Skin epidermis (tissue), 12 donors: ENCODE data around the gene RPL13A.
A peak's percentile ranks its signal among the peaks of the same experiment; 100 is the strongest.
"Not testable (repeated sequence)": the region's sequence is repeated elsewhere in the genome, so short reads cannot be mapped to it uniquely, and the experiment has no call there.

Experiments
- H3K27ac ChIP-seq, 21 experiments: fragments of 200-600 bp; sonication (generic) in 11 of 21; one replicate each; pipeline ENCODE4 v1.5.0; 2020; ENCODE audit warnings: mild to moderate bottlenecking in 3 of 21, inconsistent platforms in 2 of 21, moderate library complexity in 2 of 21
- H3K4me3 ChIP-seq, 7 experiments: fragments of 200-600 bp; sonication (generic) in 2 of 7; one replicate each; pipeline ENCODE4 v1.5.0; 2020; ENCODE audit warnings: inconsistent platforms in 2 of 7, mild to moderate bottlenecking in 2 of 7, moderate library complexity in 1 of 7

Gene RPL13A

GRCh38 chr19:49487277-49488045 is at the start of gene RPL13A:
TSS of gene RPL13A (plus strand) at chr19:49487608. CDS start at chr19:49487630, 22 bp downstream.
- H3K27ac ChIP-seq = peak within 1 kb of the TSS; percentile 57 to 97 (median 93)
- H3K4me3 ChIP-seq = peak within 1 kb of the TSS; percentile 59 to 98 (median 92)

GRCh38 chr19:49438261-49438660 is 49.1 kb upstream of the RPL13A start:
- H3K27ac ChIP-seq = no peak overlapping the region
- no peak overlapping the region for H3K4me3 ChIP-seq

- Histone ChIP-seq H3K4me3 (no peak overlapping the region), H3K27ac (no peak overlapping the region)
Measured at GRCh38 chr19:49439836-49440235, 47.6 kb upstream of the RPL13A start.

- Histone ChIP-seq H3K27ac (peak overlapping the region in 1 of 21 experiments; percentile 16), H3K4me3 (peak overlapping the region in 3 of 7 experiments; percentile 13 to 37 (median 25))
Measured at GRCh38 chr19:49440439-49441209, 46.8 kb upstream of the RPL13A start.

- peak within 1 kb of the TSS in 5 of 7 experiments; percentile 51 to 75 (median 63) for H3K4me3 ChIP-seq
- peak within 1 kb of the TSS in 5 of 21 experiments; percentile 10 to 83 (median 48) for H3K27ac ChIP-seq
Measured at GRCh38 chr19:49441210-49441959, 46.0 kb upstream of the RPL13A start, which contains the start of gene SLC17A7. TSS of gene SLC17A7 (minus strand) at chr19:49441527. CDS start at chr19:49441379, 148 bp downstream.

GRCh38 chr19:49441960-49442350 is 45.5 kb upstream of the RPL13A start:
- peak overlapping the region in 3 of 7 experiments; percentile 51 to 75 (median 63) for H3K4me3 ChIP-seq
- peak overlapping the region in 2 of 21 experiments; percentile 10 to 37 for H3K27ac ChIP-seq

GRCh38 chr19:49442354-49442753 is 45.1 kb upstream of the RPL13A start:
- Histone ChIP-seq H3K27ac (peak overlapping the region in 9 of 21 experiments; percentile 10 to 83 (median 48)), H3K4me3 (peak overlapping the region; percentile 51 to 75 (median 63))

- peak overlapping the region in 20 of 21 experiments; percentile 58 to 85 (median 79) for H3K27ac ChIP-seq
- H3K4me3 ChIP-seq = peak overlapping the region; percentile 51 to 75 (median 63)
Measured at GRCh38 chr19:49442771-49443365, 44.5 kb upstream of the RPL13A start.

- Histone ChIP-seq H3K27ac (peak overlapping the region in 20 of 21 experiments; percentile 58 to 85 (median 79)), H3K4me3 (peak overlapping the region; percentile 51 to 75 (median 63))
Measured at GRCh38 chr19:49443366-49444099, 43.9 kb upstream of the RPL13A start.

GRCh38 chr19:49444100-49444700 is 43.2 kb upstream of the RPL13A start:
- H3K27ac ChIP-seq = peak overlapping the region in 2 of 21 experiments; percentile 79 to 80

GRCh38 chr19:49445997-49446396 is 41.4 kb upstream of the RPL13A start:
- Histone ChIP-seq H3K4me3 (no peak overlapping the region), H3K27ac (no peak overlapping the region)

More at GRCh38 chr19:49444100-49444700, 43.2 kb upstream of the RPL13A start:
- not testable (repeated sequence) for H3K4me3 ChIP-seq

- peak overlapping the region in 3 of 21 experiments; percentile 11 to 41 (median 28) for H3K27ac ChIP-seq
- no peak overlapping the region for H3K4me3 ChIP-seq
Measured at GRCh38 chr19:49447485-49448431, 39.6 kb upstream of the RPL13A start.

- H3K27ac ChIP-seq = peak overlapping the region in 1 of 21 experiments; percentile 28
Measured at GRCh38 chr19:49448432-49448786, 39.0 kb upstream of the RPL13A start.

GRCh38 chr19:49450405-49450804 is 37.0 kb upstream of the RPL13A start:
- Histone ChIP-seq H3K27ac (peak overlapping the region in 2 of 21 experiments; percentile 81 to 83), H3K4me3 (peak overlapping the region in 2 of 7 experiments; percentile 68 to 89)

More at GRCh38 chr19:49448432-49448786, 39.0 kb upstream of the RPL13A start:
- H3K4me3 ChIP-seq = no peak overlapping the region

- H3K27ac ChIP-seq = peak within 1 kb of the TSS in 20 of 21 experiments; percentile 80 to 98 (median 95)
- peak within 1 kb of the TSS; percentile 63 to 93 (median 81) for H3K4me3 ChIP-seq
Measured at GRCh38 chr19:49451430-49452181, 35.8 kb upstream of the RPL13A start, which contains the start of gene PIH1D1. TSS of gene PIH1D1 (minus strand) at chr19:49451814. CDS start at chr19:49451574, 240 bp downstream.
